H9 (cell line): Measurements from ENCODE around the gene PPAN. TPM values are rescaled to one million over a fixed set of nuclear protein-coding genes. Genes with fewer than 3 reads are reported as not detected.
A peak's percentile ranks its signal among the peaks of the same experiment; 100 is the strongest.

Source experiments
- DNase-seq: peaks from one replicate; pipeline ENCODE4 v3.0.0-alpha.2; 2017
- H2AFZ ChIP-seq: one replicate; pipeline ENCODE4 v1.6.1; 2013; ENCODE audit warnings: mild to moderate bottlenecking, low read length, control low read depth, moderate library complexity
- H2AK5ac ChIP-seq: 2 replicates; pipeline ENCODE4 v1.6.1; 2013; ENCODE audit warnings: low read length, control low read depth, mixed read lengths; ENCODE audit not compliant: insufficient read length
- H2BK120ac ChIP-seq: one replicate; pipeline ENCODE4 v1.6.1; 2013; ENCODE audit warnings: low read depth, mild to moderate bottlenecking, low read length, control low read depth, inconsistent platforms; ENCODE audit not compliant: poor library complexity, severe bottlenecking
- H2BK12ac ChIP-seq: 2 replicates; pipeline ENCODE4 v1.6.1; 2013; ENCODE audit warnings: low read length, control low read depth, mixed read lengths, low read depth; ENCODE audit not compliant: insufficient read length
- H2BK15ac ChIP-seq: 2 replicates; pipeline ENCODE4 v1.6.1; 2013; ENCODE audit warnings: low read depth, low read length, control low read depth
- H2BK20ac ChIP-seq: one replicate; pipeline ENCODE4 v1.6.1; 2013; ENCODE audit warnings: low read depth, mild to moderate bottlenecking, low read length, control low read depth, inconsistent platforms; ENCODE audit not compliant: poor library complexity, severe bottlenecking
- H2BK5ac ChIP-seq: 2 replicates; pipeline ENCODE4 v1.6.1; 2013; ENCODE audit warnings: low read length, control low read depth, mixed read lengths; ENCODE audit not compliant: insufficient read length
- H3K14ac ChIP-seq: 2 replicates; pipeline ENCODE4 v1.6.1; 2013; ENCODE audit warnings: low read length, control low read depth; ENCODE audit not compliant: insufficient read depth
- H3K18ac ChIP-seq: 2 replicates; pipeline ENCODE4 v1.6.1; 2013; ENCODE audit warnings: low read depth, mild to moderate bottlenecking, mixed read lengths, low read length, control low read depth; ENCODE audit not compliant: insufficient read length
- H3K23ac ChIP-seq: 2 replicates; pipeline ENCODE4 v1.6.1; 2013; ENCODE audit warnings: low read length, control low read depth, mixed read lengths, low read depth; ENCODE audit not compliant: insufficient read length
- H3K23me2 ChIP-seq: 2 replicates; pipeline ENCODE4 v1.6.1; 2013; ENCODE audit warnings: low read depth, mild to moderate bottlenecking, mixed read lengths, low read length, control low read depth; ENCODE audit not compliant: insufficient read length, poor library complexity, severe bottlenecking
- H3K27ac ChIP-seq: 2 replicates; pipeline ENCODE4 v1.5.1; 2013; ENCODE audit warnings: low read length, control low read depth, mixed read lengths, low read depth; ENCODE audit not compliant: insufficient read length
- H3K27me3 ChIP-seq: 2 replicates; pipeline ENCODE4 v1.6.1; 2013; ENCODE audit warnings: low read length, control low read depth, inconsistent platforms; ENCODE audit not compliant: insufficient read depth
- H3K4ac ChIP-seq: 2 replicates; pipeline ENCODE4 v1.6.1; 2013; ENCODE audit warnings: low read depth, mild to moderate bottlenecking, control low read depth, inconsistent platforms, low read length, moderate library complexity
- H3K4me1 ChIP-seq: 2 replicates; pipeline ENCODE4 v1.6.1; 2013; ENCODE audit warnings: low read length, control low read depth, inconsistent platforms; ENCODE audit not compliant: insufficient read depth
- H3K4me2 ChIP-seq: 2 replicates; pipeline ENCODE4 v1.6.1; 2013; ENCODE audit warnings: low read length, control low read depth, mixed read lengths; ENCODE audit not compliant: insufficient read length, insufficient read depth
- H3K56ac ChIP-seq: 2 replicates; pipeline ENCODE4 v1.6.1; 2013; ENCODE audit warnings: low read depth, mild to moderate bottlenecking, mixed read lengths, low read length, control low read depth; ENCODE audit not compliant: insufficient read length
- H3K79me1 ChIP-seq: 2 replicates; pipeline ENCODE4 v1.6.1; 2013; ENCODE audit warnings: low read depth, mild to moderate bottlenecking, moderate library complexity, low read length, control low read depth, inconsistent platforms; ENCODE audit not compliant: insufficient read depth, poor library complexity, severe bottlenecking
- H3K79me2 ChIP-seq: 2 replicates; pipeline ENCODE4 v1.6.1; 2013; ENCODE audit warnings: low read length, control low read depth, inconsistent platforms; ENCODE audit not compliant: insufficient read depth
- H3K9ac ChIP-seq: 2 replicates; pipeline ENCODE4 v1.6.1; 2013; ENCODE audit warnings: low read length, control low read depth, mixed read lengths; ENCODE audit not compliant: insufficient read length; ENCODE audit errors: extremely low read depth
- H3K9me3 ChIP-seq: one replicate; pipeline ENCODE4 v1.6.1; 2013; ENCODE audit warnings: low read depth, low read length, inconsistent platforms; ENCODE audit not compliant: control insufficient read depth
- H3T11ph ChIP-seq: one replicate; pipeline ENCODE4 v1.6.1; 2013; ENCODE audit warnings: mild to moderate bottlenecking, low read length, control low read depth, inconsistent platforms
- H4K20me1 ChIP-seq: one replicate; pipeline ENCODE4 v1.6.1; 2013; ENCODE audit not compliant: control insufficient read depth, insufficient read length, insufficient read depth
- H4K5ac ChIP-seq: 2 replicates; pipeline ENCODE4 v1.6.1; 2013; ENCODE audit warnings: low read depth, mild to moderate bottlenecking, mixed read lengths, low read length, control low read depth; ENCODE audit not compliant: insufficient read length
- H4K8ac ChIP-seq: replicated peaks from 2 replicates; pipeline ENCODE4 v1.6.1; 2013; ENCODE audit warnings: low read length, control low read depth, mixed read lengths, low read depth; ENCODE audit not compliant: insufficient read length
- H4K91ac ChIP-seq: 2 replicates; pipeline ENCODE4 v1.6.1; 2013; ENCODE audit warnings: low read depth, mild to moderate bottlenecking, moderate library complexity, mixed read lengths, low read length, control low read depth; ENCODE audit not compliant: insufficient read length
- H3K27ac Mint-ChIP-seq, 3 experiments: 2 replicates in 2 of 3; 3 replicates in 1 of 3; pipeline ENCODE4 v1.8.0; 2020 to 2021; ENCODE audit warnings: mixed read lengths in 3 of 3, mild to moderate bottlenecking in 1 of 3, moderate library complexity in 1 of 3
- H3K27me3 Mint-ChIP-seq: 2 replicates; pipeline ENCODE4 v1.8.0; 2021; ENCODE audit warnings: low read depth, mild to moderate bottlenecking, moderate library complexity, mixed read lengths
- H3K36me3 Mint-ChIP-seq, 3 experiments: 2 replicates in 2 of 3; 3 replicates in 1 of 3; pipeline ENCODE4 v1.8.0; 2020 to 2021; ENCODE audit warnings: low read depth in 3 of 3, mixed read lengths in 3 of 3; ENCODE audit not compliant: insufficient read depth in 1 of 3
- H3K4me1 Mint-ChIP-seq, 2 experiments: 2 replicates each; pipeline ENCODE4 v1.8.0; 2020; ENCODE audit warnings: mixed read lengths in 2 of 2
- H3K4me3 Mint-ChIP-seq, 2 experiments: 2 replicates in 1 of 2; 3 replicates in 1 of 2; pipeline ENCODE4 v1.8.0; 2020 to 2021; ENCODE audit warnings: mild to moderate bottlenecking in 2 of 2, mixed read lengths in 2 of 2, moderate library complexity in 1 of 2
- H3K9me3 Mint-ChIP-seq, 2 experiments: 2 replicates in 1 of 2; 3 replicates in 1 of 2; pipeline ENCODE4 v1.8.0; 2020; ENCODE audit warnings: mild to moderate bottlenecking in 2 of 2, mixed read lengths in 2 of 2, moderate library complexity in 1 of 2
- CTCF ChIP-seq: fragments of 200-600 bp; sonication (generic); conservative IDR thresholded peaks from 3 replicates; pipeline ENCODE4 v1.8.0; 2021; ENCODE audit warnings: antibody characterized with exemption, mild to moderate bottlenecking
- WGBS: extraction: QIAGEN DNeasy Blood & Tissue Kit; methylation state at CpG from one replicate; pipeline ENCODE4 v1.1.7; 2013; ENCODE audit warnings: missing lambda C conversion rate, low lambda C conversion rate, mixed read lengths; ENCODE audit not compliant: insufficient read length; ENCODE audit errors: extremely low coverage; 5-methylcytosine and 5-hydroxymethylcytosine counted together
- total RNA-seq: library from RNA; stranded (reverse); gene quantifications from 2 replicates; pipeline ENCODE4 v1.2.1, GENCODE V29; 2021

PPAN gene
- total RNA-seq, 1 experiment from 2014 or later, result 157 TPM

- H3K27me3 ChIP-seq, result no peaks in the 10 kb centered on the region
- DNase-seq, result no peak
- H3K79me1 ChIP-seq, result no peaks in the 10 kb centered on the region
- no peaks in the 10 kb centered on the region; a peak in 1 of 5 replicates for H3K9me3 Mint-ChIP-seq
- no peak overlapping the region for H2BK20ac ChIP-seq
- H3K4me2 ChIP-seq, result no peak overlapping the region
- no peak overlapping the region for H3K56ac ChIP-seq
- peak overlapping the region in 2 of 3 experiments; percentile 11 to 49; a peak in 3 of 7 replicates for H3K27ac Mint-ChIP-seq
- no peak overlapping the region for H2AK5ac ChIP-seq
- H3K27ac ChIP-seq, result no peak overlapping the region
- peaks cover 30 to 79% (median 58%) of the 10 kb centered on the region in 3 experiments; a peak in 6 of 7 replicates for H3K36me3 Mint-ChIP-seq
- no peak overlapping the region for H4K5ac ChIP-seq
- no peak overlapping the region for H2BK12ac ChIP-seq
- H3K9me3 ChIP-seq, result no peaks in the 10 kb centered on the region
- H4K20me1 ChIP-seq, result no peaks in the 10 kb centered on the region
- no peak overlapping the region for H3K14ac ChIP-seq
- peaks cover 3% of the 10 kb centered on the region for H3K23me2 ChIP-seq
- no peak overlapping the region for H2AFZ ChIP-seq
- H4K8ac ChIP-seq, result no peak overlapping the region
- no CpG with 5 or more reads among the region's 43 CpGs for WGBS
- peaks cover 6 to 12% of the 10 kb centered on the region in 2 experiments for H3K4me1 Mint-ChIP-seq
- H3T11ph ChIP-seq, result no peak overlapping the region
- no peak overlapping the region for H3K23ac ChIP-seq
- no peak; the same call in 2 of the 3 replicates for TF ChIP-seq CTCF
- no peaks in the 10 kb centered on the region; the same call in 1 of the 2 replicates for H3K27me3 Mint-ChIP-seq
- H3K4me3 Mint-ChIP-seq, result no peak overlapping the region
- H2BK5ac ChIP-seq, result no peak overlapping the region
- no peak overlapping the region for H3K9ac ChIP-seq
- H3K4me1 ChIP-seq, result no peaks in the 10 kb centered on the region
- H4K91ac ChIP-seq, result no peak overlapping the region
- no peak overlapping the region for H2BK15ac ChIP-seq
- H3K79me2 ChIP-seq, result peaks cover under 1% of the 10 kb centered on the region; the same call in 1 of the 2 replicates
- H3K4ac ChIP-seq, result no peak overlapping the region
- H2BK120ac ChIP-seq, result no peak overlapping the region
- H3K18ac ChIP-seq, result no peak overlapping the region
Observed at GRCh38 chr19:10113964-10114650, 7.9 kb downstream of the PPAN start.
